Anterior cingulate cortex (tissue), 58 donors: ENCODE data around the gene RABL3.
"Not testable (repeated sequence)": the region's sequence is repeated elsewhere in the genome, so short reads cannot be mapped to it uniquely, and the experiment has no call there.

Source experiments
- DNase-seq, 58 donors: peaks; one replicate each; lab custom pipeline; 2025; lab: John Stamatoyannopoulos, UW

Gene RABL3

DNA sequence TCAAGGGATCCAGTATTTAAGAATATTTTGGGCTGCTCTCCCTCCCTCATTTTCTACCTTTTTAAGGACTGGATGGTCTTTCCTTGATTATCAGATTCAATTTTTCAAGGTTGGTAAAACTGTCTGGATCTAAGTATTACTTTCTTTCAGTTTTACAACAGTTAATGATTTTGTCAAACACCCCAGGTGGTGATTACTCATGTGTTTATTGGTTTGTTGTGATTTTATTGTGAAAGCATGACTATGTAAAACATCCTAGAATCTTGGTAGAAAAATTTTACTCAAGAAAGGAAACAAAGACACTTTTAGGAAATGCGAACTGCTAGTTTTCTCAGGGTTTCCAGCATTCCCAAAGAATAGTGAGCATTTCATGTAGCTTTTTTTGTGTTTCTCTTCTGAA, 7.5 kb upstream of the RABL3 start:
- DNase-seq: no peak

- no peak for DNase-seq
These were observed 3.1 kb upstream of the RABL3 start for GRCh38 chr3:120745466-120745865.

- no peak for DNase-seq
These were observed 1.4 kb upstream of the RABL3 start for GRCh38 chr3:120743556-120744195.

- peak in 10 of 58 donors; percentile 17 to 83 (median 50) for DNase-seq
These were observed 591 bp upstream of the RABL3 start for GRCh38 chr3:120742849-120743365.

GRCh38 chr3:120741837-120742197, 499 bp downstream of the RABL3 start:
- DNase-seq: no peak

GRCh38 chr3:120741320-120741719, 996 bp downstream of the RABL3 start:
- no peak for DNase-seq

GRCh38 chr3:120738006-120738405, 4.3 kb downstream of the RABL3 start:
- not testable (repeated sequence) for DNase-seq

DNA sequence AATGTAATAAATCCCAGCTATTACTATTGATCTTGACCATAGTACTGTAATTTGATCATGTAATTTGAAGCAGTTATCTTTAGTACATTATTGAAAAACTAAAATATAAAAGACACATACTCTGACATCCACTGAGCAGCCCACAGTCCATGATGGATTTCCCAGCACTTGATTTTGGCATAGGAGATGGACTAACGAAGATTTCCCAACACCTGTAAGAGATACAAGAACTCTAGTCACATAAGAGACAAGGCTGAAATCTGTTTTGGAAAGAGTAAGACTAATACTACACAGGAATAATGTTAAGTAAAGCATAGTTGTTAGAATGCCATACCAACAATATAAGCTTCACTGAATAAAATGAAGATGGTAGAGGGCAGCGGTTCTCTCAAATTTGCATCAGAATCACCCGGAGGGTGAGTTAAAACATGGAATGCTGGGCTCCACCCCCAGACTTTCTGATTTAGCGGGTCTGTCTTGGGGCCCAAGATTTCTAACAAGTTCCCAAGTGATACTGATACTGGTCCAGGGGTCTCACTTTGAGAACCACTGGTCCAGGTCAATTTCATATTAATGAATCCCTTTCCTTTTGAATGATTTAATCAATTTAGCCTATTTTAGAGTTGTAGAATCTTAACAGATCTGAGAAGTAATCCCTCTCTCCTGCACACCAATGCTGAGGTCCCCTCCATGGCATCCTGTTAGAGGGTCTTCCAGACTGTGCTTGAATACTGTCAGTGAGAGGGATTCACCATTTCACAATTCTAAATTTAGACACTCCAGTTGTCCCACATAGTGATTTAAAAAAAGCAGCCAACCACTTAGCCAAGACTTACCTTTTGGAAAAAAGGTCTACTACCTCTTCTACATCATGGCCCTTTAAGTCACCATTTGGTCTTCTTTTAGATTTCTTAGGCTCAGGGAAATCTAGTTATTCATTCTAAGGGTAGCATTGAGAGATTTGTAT, 11.5 kb downstream of the RABL3 start:
- DNase-seq: no peak

- DNase-seq: no peak
These were observed 15.5 kb downstream of the RABL3 start for GRCh38 chr3:120726791-120727190.

DNA sequence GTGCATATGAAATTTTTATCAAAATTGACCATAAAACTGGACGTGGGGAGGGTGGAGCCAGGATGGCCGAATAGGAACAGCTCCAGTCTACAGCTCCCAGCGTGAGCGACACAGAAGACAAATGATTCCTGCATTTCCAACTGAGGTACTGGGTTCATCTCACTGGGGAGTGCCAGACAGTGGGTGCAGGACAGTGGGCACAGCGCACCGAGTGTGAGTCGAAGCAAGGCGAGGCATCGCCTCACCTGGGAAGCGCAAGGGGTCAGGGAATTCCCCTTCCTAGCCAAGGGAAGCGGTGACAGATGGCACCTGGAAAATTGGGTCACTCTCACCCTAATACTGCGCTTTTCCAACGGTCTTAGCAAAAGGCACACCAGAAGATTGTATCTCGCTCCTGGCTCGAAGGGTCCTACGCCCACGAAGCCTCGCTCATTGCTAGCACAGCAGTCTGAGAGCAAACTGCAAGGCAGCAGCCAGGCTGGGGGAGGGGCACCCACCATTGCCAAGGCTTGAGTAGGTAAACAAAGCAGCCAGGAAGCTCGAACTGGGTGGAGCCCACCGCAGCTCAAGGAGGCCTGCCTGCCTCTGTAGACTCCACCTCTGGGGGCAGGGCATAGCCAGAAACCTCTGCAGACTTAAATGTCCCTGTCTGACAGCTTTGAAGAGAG, 23.0 kb downstream of the RABL3 start:
- peak in 2 of 58 donors; percentile 5 to 7 for DNase-seq

- no peak for DNase-seq
These were observed 29.1 kb downstream of the RABL3 start for GRCh38 chr3:120713262-120713661.

DNA sequence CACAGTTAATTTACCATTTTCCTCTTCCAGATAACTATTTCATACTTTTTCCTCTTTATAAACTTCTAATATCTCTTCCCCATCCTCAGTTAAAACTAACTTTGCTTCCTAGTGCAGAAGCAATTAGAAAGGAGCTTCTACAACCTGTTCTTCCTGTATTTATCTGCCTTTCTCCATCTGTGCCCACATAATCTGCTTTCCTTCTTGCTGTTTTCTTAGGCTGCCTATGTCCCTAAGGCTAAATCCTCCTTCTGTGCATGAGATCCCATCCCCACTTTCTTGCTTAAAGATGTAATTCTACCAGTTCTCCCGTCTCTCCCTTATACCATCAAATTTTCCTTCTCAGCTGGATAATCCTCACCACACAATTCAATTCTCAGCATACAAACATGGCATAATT, 31.9 kb downstream of the RABL3 start:
- DNase-seq: no peak

DNA sequence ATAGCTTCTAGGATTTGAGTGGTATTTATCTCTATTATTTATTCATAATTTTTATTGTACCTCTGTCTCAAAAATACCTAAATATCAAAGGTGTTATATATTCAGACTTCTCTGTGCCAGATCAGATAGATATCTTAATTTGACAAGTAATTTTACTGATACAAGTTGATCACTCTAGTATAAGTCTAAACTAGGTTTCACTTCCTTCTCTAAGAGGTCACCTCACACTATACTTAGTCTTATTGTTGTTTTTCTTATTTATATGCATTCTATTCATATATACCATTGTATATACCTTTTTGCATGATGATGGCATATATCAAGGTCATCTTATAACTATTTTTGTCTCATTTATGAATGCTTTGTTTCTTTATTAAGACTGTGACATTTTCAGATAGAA, 33.9 kb downstream of the RABL3 start:
- no peak for DNase-seq

- DNase-seq: no peak
These were observed 35.4 kb downstream of the RABL3 start for GRCh38 chr3:120706950-120707349.

DNA sequence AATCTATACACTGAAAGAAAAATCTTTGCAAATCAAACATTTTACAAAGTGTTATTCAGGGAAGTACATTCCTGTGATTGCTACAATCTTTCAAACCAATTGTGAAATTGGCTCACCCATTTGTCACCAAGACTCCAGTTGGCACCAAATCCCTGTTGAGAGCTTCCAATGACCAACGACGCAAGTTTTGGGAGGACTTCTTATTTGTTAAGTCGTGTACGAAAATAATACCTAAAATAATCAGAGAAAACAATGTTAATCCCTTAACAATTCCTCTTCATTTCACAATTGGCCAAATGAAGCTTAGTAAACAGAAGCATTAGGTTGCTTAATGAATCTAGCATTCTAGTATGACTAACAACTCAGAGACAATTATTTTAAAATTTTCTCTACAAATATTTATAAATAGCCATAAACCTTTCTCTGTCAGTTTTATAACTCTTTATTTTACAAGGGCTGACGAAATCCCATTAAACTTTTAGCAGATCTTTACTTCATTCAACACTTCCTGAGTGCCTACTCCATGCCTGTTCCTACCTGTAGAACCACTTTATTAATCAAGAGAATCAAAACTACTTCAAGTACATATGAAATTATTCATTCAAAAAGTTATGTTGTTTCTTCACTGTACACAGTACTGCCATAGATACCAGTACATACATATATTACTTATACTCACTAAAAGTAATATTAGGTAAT, 36.3 kb downstream of the RABL3 start:
- no peak for DNase-seq

- no peak for DNase-seq
These were observed 43.0 kb downstream of the RABL3 start for GRCh38 chr3:120699333-120699732.

DNA sequence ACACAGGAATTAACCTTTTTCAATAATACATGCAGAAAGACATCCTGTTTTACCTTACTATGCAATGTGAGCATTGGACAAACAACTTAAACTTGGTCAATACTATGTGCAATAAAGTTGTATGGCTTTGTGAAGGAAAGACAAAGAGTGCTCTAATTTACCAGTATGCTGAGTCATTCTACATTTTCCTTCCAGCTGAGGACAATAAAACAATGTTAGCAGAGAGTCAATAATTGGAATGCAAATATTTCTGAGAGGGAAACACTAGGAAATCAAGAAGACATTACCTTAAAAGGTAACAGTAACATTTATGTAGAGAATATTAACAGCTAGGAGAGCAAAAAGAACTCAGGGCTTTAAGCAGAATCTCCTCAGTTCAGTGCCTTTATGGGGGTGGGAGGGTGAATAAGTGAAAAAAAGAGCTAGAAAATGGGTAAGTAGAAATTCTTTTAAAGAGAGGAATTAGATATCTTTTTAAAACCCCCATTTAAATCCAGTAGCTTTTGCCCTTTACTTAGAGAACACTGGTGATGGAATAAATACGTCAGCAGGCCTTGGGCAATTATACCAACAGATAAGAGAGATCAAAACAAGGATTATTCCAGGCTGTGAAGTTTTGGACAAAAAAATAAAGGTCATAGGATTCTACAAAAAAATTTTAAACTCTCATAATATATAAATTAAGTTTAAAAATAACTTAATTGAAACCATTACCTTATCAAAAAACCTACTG, 48.7 kb downstream of the RABL3 start:
- no peak for DNase-seq

DNA sequence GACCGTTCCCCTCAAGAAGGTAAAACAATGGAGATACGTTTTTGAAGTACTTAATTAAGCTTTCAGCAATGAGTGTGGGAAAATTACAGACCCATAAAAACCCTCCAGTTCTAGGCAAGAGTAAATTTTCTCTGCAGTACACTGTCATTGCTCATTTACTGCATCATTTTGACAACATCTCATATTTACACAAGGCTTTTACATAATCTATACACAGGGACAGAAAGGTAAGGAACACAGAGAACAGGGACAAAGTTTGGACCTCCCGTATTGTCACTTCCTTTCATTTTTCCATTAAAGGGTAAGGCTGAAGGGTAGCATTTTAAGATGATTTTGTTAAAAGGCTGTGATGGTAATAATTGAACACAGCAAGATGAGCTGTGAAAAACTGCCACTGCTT, 52.9 kb downstream of the RABL3 start:
- no peak for DNase-seq

DNA sequence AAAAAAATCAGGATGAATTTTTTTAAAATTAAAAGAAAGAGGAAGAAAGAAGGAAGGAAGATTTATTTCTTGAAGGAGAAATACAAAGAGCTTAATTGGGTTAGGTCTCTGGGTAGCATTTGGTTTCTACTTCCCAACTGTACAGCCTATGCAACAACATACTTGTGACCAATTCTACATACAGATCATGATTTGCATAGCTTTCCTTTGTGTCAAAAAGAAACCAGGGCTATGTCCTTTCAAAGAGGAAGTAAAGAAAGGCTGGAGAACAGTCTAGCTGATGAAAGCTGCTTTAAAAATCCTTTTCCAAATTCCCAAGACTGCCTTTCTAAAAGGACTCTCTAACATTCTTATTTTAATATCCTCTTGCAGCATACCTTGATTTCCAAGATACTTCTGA, 54.2 kb downstream of the RABL3 start:
- DNase-seq: no peak

GRCh38 chr3:120685411-120685810, 56.9 kb downstream of the RABL3 start:
- no peak for DNase-seq
